Stimulated activated memory B cell treated with anti-CD40 and anti-IgM and Interleukin-4, amounts not matched to agents 10 μg/mL and 1 μg/mL and 100 μg/mL, for 72 hours (primary cell): ENCODE measurements around the gene CAPN10.

Experiments
- ATAC-seq: fragments of 150-1000 bp; cut with Tn5 transposase; 2 replicates; pipeline ENCODE4 v1.10.0; 2021
- H3K27ac Mint-ChIP-seq: one replicate; pipeline ENCODE4 v1.8.0; 2022; ENCODE audit warnings: mild to moderate bottlenecking, mixed read lengths
- H3K27me3 Mint-ChIP-seq: one replicate; pipeline ENCODE4 v1.8.0; 2022; ENCODE audit warnings: mixed read lengths
- H3K36me3 Mint-ChIP-seq: one replicate; pipeline ENCODE4 v1.8.0; 2022; ENCODE audit warnings: mixed read lengths
- H3K4me1 Mint-ChIP-seq: one replicate; pipeline ENCODE4 v1.8.0; 2022; ENCODE audit warnings: mixed read lengths
- H3K4me3 Mint-ChIP-seq: one replicate; pipeline ENCODE4 v1.8.0; 2022; ENCODE audit warnings: mild to moderate bottlenecking, moderate library complexity, mixed read lengths
- H3K9me3 Mint-ChIP-seq: one replicate; pipeline ENCODE4 v1.8.0; 2022; ENCODE audit warnings: mixed read lengths

CAPN10 gene

DNA sequence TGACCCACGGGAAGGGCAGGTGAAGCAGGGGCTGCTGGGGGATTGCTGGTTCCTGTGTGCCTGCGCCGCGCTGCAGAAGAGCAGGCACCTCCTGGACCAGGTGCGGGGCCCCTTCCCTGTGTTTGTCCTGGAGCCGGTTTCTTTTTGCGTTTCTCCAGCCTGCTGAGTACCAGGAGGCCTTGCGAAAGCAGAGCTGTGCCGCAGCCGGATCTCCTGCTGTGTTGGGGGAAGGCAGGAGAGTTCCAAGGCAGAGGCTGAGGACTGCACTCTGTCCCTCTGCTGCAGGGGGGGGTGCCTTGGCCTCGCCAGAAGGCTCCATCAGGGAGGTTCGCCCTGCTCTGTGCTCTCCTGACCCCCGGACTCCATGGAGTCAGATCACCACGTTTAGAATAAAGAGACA, 2.8 kb downstream of the CAPN10 start:
- Mint-ChIP-seq H3K4me1 (peaks cover 49% of the 10 kb centered on the region), H3K27me3 (no peaks in the 10 kb centered on the region), H3K4me3 (no peak overlapping the region), H3K36me3 (peaks cover 17% of the 10 kb centered on the region), H3K9me3 (no peaks in the 10 kb centered on the region), H3K27ac (no peak overlapping the region)
- no peak for ATAC-seq

DNA sequence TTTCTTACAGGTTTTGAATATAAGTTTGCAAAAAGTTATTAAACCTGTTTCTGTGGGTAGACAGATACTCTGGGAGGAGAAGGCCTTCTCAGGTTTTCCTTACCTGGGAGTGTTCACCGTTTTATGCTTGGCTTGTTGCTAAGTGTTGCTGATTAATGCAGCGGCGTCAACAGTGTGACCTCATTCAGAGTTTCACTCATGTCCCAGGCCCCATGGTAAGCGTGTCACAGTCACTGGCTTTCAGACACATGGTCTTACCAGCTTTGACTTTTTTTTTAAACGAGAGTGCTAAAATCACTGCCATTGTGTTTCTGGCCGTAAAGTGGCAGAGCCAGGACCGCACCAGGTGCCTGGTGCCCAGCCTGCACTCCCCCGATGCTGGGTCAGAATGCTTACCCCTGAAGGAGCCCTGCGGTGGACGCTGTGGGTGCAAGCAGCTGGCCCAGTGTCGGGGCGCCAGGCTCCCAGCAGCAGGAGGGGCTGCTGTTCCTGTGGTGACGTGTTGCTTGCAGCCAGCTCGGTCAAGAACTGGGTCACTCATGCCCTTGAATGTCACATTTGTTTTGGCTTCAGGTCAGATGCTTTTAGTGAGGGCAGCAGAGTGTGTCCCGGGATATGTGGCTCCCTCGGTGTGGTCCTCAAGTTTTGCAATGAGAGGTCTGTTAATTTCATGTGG, 3.5 kb downstream of the CAPN10 start:
- no peak overlapping the region for H3K27ac Mint-ChIP-seq
- no peaks in the 10 kb centered on the region for H3K27me3 Mint-ChIP-seq
- H3K4me3 Mint-ChIP-seq: no peak overlapping the region
- H3K9me3 Mint-ChIP-seq: no peaks in the 10 kb centered on the region
- H3K36me3 Mint-ChIP-seq: peaks cover 17% of the 10 kb centered on the region
- peaks cover 43% of the 10 kb centered on the region for H3K4me1 Mint-ChIP-seq
- ATAC-seq: no peak

DNA sequence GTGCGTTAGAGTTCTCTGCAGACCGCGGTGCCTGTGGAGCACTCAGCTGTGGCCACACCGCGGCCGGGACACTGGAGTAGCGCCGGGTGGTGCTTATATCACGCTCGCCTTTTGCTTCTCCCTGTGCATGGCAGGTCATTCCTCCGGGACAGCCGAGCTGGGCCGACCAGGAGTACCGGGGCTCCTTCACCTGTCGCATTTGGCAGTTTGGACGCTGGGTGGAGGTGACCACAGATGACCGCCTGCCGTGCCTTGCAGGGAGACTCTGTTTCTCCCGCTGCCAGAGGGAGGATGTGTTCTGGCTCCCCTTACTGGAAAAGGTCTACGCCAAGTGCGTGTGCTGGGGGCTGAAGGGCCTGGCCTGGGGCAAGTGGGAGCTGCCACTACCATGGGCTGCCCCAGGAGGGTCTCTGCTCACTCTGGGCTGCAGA, 4.2 kb downstream of the CAPN10 start:
- Mint-ChIP-seq H3K27ac (no peak overlapping the region), H3K36me3 (peaks cover 18% of the 10 kb centered on the region), H3K4me1 (peaks cover 36% of the 10 kb centered on the region), H3K4me3 (no peak overlapping the region), H3K9me3 (no peaks in the 10 kb centered on the region), H3K27me3 (no peaks in the 10 kb centered on the region)
- ATAC-seq: no peak

DNA sequence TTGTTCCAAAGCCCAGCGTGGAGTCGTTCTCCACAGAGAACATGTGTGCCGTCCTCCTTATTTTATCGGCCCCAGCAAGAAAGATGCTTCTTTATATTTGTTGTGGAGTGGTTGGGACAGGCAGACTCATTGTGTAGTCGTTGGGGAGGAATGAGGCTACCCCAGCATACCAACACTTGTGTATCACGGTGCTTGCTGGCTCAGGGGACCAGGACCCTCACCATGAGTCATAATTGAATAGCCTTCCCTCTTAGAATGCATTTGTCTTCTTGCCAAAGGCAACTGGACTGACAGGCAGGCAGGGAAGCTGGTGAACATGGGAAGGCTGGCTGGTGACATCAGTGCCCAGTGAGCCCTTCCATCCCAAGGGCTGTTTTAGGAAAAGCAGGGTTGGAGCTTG, 4.7 kb downstream of the CAPN10 start:
- peaks cover 21% of the 10 kb centered on the region for H3K36me3 Mint-ChIP-seq
- peaks cover 31% of the 10 kb centered on the region for H3K4me1 Mint-ChIP-seq
- no peak overlapping the region for H3K27ac Mint-ChIP-seq
- H3K9me3 Mint-ChIP-seq: no peaks in the 10 kb centered on the region
- no peak overlapping the region for H3K4me3 Mint-ChIP-seq
- no peaks in the 10 kb centered on the region for H3K27me3 Mint-ChIP-seq
- ATAC-seq: no peak

DNA sequence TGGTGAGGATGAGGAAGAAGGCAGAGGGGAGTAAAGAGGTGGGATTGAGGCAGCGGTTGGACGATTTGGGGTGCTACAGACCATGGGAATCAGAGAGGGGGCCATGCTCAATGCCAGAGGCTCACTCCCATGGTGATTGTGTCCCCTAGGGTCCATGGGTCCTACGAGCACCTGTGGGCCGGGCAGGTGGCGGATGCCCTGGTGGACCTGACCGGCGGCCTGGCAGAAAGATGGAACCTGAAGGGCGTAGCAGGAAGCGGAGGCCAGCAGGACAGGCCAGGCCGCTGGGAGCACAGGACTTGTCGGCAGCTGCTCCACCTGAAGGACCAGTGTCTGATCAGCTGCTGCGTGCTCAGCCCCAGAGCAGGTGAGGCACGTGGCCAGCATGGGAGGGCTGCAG, 5.2 kb downstream of the CAPN10 start:
- no peak overlapping the region for H3K4me3 Mint-ChIP-seq
- no peak for ATAC-seq
- no peaks in the 10 kb centered on the region for H3K9me3 Mint-ChIP-seq
- peaks cover 21% of the 10 kb centered on the region for H3K36me3 Mint-ChIP-seq
- no peaks in the 10 kb centered on the region for H3K27me3 Mint-ChIP-seq
- peaks cover 31% of the 10 kb centered on the region for H3K4me1 Mint-ChIP-seq
- no peak overlapping the region for H3K27ac Mint-ChIP-seq

DNA sequence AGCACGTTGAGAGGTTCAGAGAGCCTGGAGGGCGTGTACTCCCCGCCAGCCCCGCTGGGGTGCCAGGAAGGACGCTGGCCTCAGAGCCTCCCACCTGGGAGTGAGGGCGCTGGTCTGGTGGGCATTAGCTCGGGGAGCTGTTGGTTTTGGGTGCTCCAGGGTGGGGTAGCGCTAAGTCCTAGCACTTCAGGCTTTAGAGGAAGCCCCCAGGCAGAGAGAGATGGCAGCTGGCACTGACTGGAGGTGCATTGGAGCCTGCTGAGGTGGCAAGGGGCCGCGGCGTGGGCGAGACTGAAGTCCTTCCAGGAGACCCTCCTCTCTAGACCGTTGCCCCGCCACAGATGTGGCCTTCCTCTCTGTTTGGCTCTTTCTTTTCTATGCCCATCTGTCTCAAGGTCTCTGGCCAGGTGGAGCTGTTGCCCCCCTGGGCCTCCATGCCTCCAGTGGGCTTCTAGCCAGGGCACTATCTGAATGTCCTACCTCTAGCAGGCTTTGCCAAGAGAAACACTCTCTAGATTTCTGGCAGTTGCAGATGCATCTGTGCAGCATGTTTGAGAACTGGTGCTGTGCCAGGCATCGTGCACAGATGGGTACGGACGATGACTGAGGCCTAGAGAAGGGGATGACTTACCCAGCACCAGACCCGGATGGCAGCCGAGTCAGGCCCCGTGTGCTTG, 6.6 kb downstream of the CAPN10 start:
- Mint-ChIP-seq H3K36me3 (peaks cover 21% of the 10 kb centered on the region), H3K4me1 (peaks cover 20% of the 10 kb centered on the region), H3K9me3 (no peaks in the 10 kb centered on the region), H3K27ac (no peak overlapping the region), H3K27me3 (no peaks in the 10 kb centered on the region), H3K4me3 (no peak overlapping the region)
- ATAC-seq: no peak

DNA sequence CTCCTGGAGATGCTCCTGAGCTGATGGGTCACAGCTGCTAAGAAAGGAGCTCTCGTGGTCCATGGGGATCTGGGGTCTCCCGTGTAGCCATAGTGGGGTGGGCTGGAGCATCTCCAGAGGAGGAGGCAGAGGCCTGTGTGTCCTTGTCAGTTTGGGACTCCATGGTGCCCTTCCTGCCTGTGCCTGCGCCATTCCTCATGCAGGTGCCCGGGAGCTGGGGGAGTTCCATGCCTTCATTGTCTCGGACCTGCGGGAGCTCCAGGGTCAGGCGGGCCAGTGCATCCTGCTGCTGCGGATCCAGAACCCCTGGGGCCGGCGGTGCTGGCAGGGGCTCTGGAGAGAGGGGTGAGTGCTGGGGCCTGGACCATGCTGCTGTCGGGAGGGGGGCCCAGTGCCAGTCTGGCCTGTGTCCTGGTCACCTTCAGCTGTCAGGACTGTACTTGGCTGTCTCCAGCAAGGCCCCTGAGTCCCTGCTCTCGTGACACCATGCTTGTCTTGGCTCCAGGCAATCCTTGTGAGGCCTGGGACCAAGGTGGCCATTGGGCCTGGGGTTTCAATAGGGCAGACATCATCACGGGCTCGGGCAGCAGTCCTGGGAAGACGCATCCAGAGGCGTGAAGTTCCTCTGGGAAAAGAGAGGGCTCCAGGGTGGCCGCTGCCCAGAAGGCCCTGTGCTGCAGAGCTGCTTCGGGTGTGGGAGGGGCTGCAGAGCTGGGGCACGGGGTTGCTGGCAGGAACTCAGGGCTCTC, 7.3 kb downstream of the CAPN10 start:
- Mint-ChIP-seq H3K4me3 (no peak overlapping the region), H3K36me3 (peaks cover 27% of the 10 kb centered on the region), H3K27me3 (no peaks in the 10 kb centered on the region), H3K27ac (no peak overlapping the region), H3K4me1 (peaks cover 13% of the 10 kb centered on the region), H3K9me3 (no peaks in the 10 kb centered on the region)
- no peak for ATAC-seq

DNA sequence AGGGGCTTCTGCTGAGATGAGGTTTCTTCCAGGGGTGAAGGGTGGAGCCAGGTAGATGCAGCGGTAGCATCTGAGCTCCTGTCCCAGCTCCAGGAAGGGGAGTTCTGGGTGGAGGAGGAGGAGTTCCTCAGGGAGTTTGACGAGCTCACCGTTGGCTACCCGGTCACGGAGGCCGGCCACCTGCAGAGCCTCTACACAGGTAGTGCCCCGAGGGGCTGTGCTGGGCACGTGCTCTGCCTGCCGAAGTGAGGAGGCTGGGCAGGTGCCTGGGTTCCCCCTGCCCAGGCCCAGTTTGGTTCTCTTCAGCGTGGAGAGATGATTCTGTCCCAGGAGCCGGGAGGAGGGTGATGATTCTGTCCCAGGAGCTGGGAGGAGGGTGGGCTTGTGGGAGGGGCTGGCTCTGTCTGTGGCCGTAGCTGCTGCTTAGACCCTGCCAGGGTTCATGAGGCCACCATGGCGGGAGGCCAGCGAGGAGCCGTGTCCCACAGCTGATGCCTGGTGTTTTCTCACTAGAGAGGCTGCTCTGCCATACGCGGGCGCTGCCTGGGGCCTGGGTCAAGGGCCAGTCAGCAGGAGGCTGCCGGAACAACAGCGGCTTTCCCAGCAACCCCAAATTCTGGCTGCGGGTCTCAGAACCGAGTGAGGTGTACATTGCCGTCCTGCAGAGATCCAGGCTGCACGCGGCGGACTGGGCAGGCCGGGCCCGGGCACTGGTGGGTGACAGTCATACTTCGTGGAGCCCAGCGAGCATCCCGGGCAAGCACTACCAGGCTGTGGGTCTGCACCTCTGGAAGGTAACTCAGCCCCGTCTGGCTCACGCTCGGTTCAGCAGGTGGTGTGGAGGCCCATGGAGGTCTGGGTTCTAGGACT, 8.2 kb downstream of the CAPN10 start:
- H3K36me3 Mint-ChIP-seq: peaks cover 28% of the 10 kb centered on the region
- H3K27me3 Mint-ChIP-seq: no peaks in the 10 kb centered on the region
- no peaks in the 10 kb centered on the region for H3K9me3 Mint-ChIP-seq
- peaks cover 8% of the 10 kb centered on the region for H3K4me1 Mint-ChIP-seq
- H3K4me3 Mint-ChIP-seq: no peak overlapping the region
- ATAC-seq: no peak
- no peak overlapping the region for H3K27ac Mint-ChIP-seq

DNA sequence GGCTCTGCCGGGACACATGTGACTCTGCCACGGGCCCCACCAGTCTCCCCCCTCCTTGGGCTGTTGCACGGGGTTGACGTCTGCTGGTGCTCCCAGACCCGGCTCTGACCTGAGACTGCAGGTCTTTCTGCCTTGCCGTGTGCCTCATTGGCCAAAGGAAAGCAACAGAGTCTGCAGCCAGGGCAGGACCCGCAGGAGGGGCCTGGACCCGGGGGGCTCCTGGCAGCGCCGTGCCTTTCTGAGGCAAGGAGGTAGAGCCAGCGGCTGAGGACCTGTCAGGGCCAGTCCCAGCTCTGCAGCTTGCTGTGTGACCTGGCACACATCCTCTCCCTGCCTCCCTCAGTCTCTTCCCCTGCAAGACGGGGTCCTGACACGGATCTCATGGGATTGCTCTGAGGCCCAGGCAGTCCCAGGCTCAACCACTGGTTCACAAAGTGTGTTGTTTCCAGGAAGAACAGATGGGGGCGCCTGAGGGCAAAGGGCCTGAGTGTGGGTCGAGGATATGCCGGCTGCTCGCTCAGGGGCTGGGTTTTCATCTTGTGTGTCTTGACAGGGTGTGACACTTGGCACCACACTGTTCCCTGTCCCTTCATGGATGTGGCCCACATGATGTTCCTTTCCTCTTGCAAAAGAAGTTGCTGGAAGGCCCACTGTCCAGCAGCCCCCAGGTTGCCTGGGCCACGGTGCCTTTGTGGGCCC, 9.0 kb downstream of the CAPN10 start:
- Mint-ChIP-seq H3K4me3 (no peak overlapping the region), H3K27ac (no peak overlapping the region), H3K27me3 (no peaks in the 10 kb centered on the region), H3K36me3 (peaks cover 33% of the 10 kb centered on the region), H3K9me3 (no peaks in the 10 kb centered on the region), H3K4me1 (peaks cover 8% of the 10 kb centered on the region)
- ATAC-seq: no peak

DNA sequence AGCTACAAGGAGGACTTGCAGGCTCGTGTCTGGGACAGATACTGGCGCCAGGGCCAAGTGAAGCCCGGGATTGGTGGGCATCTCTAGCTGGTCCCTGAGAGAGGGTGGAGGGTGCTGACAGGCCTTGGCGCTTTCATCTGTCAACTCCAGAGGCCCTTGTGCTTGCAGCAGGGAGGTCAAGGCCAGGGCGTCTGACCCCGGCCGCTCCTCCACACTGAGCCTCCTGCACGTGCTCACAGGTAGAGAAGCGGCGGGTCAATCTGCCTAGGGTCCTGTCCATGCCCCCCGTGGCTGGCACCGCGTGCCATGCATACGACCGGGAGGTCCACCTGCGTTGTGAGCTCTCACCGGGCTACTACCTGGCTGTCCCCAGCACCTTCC, 9.5 kb downstream of the CAPN10 start:
- H3K27ac Mint-ChIP-seq: no peak overlapping the region
- H3K9me3 Mint-ChIP-seq: no peaks in the 10 kb centered on the region
- H3K4me3 Mint-ChIP-seq: no peak overlapping the region
- no peak for ATAC-seq
- H3K27me3 Mint-ChIP-seq: no peaks in the 10 kb centered on the region
- peaks cover 29% of the 10 kb centered on the region for H3K36me3 Mint-ChIP-seq
- H3K4me1 Mint-ChIP-seq: peaks cover 8% of the 10 kb centered on the region

DNA sequence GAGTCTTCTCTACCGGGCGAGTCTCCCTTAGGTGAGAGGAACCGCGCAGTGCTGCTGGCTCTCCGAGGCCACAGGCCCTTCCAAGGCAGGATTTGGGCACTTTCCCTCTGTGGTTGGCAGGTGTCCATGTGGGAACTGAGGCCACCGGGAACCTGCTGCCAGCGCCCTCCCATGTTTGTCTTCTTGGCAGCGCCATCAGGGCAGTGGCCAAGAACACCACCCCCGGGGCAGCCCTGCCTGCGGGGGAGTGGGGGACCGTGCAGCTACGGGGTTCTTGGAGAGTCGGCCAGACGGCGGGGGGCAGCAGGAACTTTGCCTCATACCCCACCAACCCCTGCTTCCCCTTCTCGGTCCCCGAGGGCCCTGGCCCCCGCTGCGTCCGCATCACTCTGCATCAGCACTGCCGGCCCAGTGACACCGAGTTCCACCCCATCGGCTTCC, 10.0 kb downstream of the CAPN10 start:
- no peak for ATAC-seq

DNA sequence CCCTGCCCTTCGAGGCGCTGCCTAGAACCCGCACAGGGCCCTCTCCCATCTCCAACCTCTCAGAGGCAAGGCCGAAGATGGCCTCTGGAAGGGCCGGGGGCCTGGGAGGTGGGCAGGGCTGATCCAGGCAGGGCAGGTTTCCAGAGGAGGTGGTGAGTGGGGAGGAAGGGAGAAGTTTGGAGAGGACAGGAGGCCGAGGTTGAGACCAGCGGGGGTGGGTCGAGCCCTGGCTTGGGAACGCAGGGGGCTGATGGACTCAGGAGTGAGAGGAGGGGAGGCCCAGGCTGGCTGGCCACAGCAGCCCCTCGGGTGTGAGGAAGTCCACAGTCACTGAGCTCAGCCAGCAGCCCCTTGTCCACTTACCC, 10.5 kb downstream of the CAPN10 start:
- H3K9me3 Mint-ChIP-seq: no peaks in the 10 kb centered on the region
- peaks cover 28% of the 10 kb centered on the region for H3K36me3 Mint-ChIP-seq
- H3K4me3 Mint-ChIP-seq: no peak overlapping the region
- no peak overlapping the region for H3K27ac Mint-ChIP-seq
- H3K27me3 Mint-ChIP-seq: no peaks in the 10 kb centered on the region
- no peak for ATAC-seq
- H3K4me1 Mint-ChIP-seq: no peaks in the 10 kb centered on the region

More for the DNA sequence above, 10.0 kb downstream of the CAPN10 start:
- peaks cover 3% of the 10 kb centered on the region for H3K4me1 Mint-ChIP-seq
- H3K36me3 Mint-ChIP-seq: peaks cover 26% of the 10 kb centered on the region
- H3K9me3 Mint-ChIP-seq: no peaks in the 10 kb centered on the region
- no peaks in the 10 kb centered on the region for H3K27me3 Mint-ChIP-seq
- no peak overlapping the region for H3K4me3 Mint-ChIP-seq
- no peak overlapping the region for H3K27ac Mint-ChIP-seq

DNA sequence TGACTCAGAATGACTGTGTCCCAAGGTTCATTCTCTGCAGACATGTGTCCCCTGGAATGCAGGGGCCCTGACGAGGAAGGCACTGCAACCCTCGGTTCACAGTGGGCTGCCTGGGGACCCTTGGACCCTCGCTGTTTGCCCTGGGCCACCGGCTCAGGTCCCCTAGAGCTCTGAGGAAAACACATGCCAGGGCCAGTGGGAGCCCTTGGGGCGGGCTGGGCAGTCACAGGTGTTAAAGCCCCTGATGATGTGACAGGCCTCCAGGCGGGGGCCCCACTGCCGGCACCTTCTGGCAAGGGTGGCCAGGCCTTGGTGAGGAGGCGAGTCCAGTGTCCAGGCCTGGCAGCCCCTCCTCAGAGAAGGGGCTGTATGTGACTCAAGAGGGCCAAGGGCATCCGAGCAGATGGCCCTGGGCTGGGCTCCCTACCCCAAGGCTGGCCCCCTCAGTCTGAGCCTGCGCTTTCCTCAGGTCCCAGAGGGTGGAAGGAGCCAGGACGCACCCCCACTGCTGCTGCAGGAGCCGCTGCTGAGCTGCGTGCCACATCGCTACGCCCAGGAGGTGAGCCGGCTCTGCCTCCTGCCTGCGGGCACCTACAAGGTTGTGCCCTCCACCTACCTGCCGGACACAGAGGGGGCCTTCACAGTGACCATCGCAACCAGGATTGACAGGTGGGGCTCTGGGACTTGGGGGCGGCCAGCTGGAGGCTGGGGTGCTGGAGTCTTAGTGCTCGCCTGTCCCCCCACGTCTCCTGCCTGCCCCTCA, 11.1 kb downstream of the CAPN10 start:
- no peak for ATAC-seq
- no peaks in the 10 kb centered on the region for H3K9me3 Mint-ChIP-seq
- no peaks in the 10 kb centered on the region for H3K27me3 Mint-ChIP-seq
- peaks cover 29% of the 10 kb centered on the region for H3K36me3 Mint-ChIP-seq
- no peaks in the 10 kb centered on the region for H3K4me1 Mint-ChIP-seq
- H3K27ac Mint-ChIP-seq: no peak overlapping the region
- no peak overlapping the region for H3K4me3 Mint-ChIP-seq

DNA sequence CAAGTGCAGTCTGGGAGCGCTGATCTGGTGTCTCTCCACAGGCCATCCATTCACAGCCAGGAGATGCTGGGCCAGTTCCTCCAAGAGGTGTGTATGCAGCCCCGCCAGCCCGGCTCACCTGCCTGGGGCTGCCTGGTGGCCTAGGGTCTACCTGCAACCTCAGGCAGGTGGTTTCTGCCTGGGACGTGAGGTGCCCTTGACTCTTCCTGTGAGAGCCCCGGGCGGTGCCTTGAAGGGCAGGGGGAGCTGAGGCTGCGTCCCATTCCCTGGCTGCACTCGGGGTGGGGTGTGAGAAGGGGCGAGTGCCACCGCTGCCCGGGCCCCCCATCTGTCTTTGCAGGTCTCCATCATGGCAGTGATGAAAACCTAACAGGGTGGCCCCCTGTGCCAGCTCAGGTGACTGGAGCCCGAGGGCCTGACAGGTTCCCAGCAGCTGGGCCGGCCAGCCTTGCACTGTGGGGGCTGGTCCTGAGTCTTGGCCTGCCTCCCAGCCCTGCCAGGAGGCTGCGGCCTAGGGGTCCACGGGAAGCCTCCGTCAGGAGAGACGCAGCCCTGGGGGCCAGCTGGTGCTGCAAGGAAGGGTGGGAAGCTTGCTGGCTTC, 11.9 kb downstream of the CAPN10 start:
- Mint-ChIP-seq H3K27me3 (no peaks in the 10 kb centered on the region), H3K9me3 (no peaks in the 10 kb centered on the region)

More for the DNA sequence above, 11.9 kb downstream of the CAPN10 start:
- H3K36me3 Mint-ChIP-seq: peaks cover 29% of the 10 kb centered on the region
- H3K27ac Mint-ChIP-seq: no peak overlapping the region
- ATAC-seq: no peak
- no peak overlapping the region for H3K4me3 Mint-ChIP-seq
- no peaks in the 10 kb centered on the region for H3K4me1 Mint-ChIP-seq
